ENCODE results near the gene ANAPC7. TPM values are rescaled to one million over a fixed set of nuclear protein-coding genes. Genes with fewer than 3 reads are reported as not detected.

Gene ANAPC7
- total and polyA plus RNA-seq, 2 donors from 2014 or later = 31.3 to 47.8 TPM

DNA sequence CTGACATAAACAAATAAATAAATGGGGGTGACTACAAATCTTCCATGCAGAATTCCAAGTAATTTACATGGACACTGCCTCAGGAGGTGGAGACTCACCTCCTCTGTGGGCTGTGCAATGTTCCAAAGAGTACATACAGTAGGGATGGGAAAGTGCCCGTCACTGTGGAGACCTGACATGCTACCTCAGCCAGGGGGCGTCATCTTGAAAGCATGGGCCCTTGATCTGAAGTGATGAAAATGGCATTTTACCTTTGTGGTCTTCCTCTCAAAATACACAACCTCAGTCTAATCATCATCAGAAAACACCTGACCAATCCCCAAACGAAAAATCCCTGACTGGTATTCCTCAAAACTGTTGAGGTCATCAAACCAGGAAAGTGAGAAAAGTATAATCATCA lies 48.4 kb downstream of the ANAPC7 start:
- Histone ChIP-seq H3K36me3 (ENCODE audit: control insufficient read depth in 2 of 3, insufficient read depth in 3 of 3, low read length in 3 of 3) (peaks cover 0 to 2% (median 0%) of the 10 kb centered on the region in 3 donors), H3K4me1 (ENCODE audit: control insufficient read depth in 2 of 3, insufficient read depth in 2 of 3, low read depth in 1 of 3, low read length in 3 of 3) (no peaks in the 10 kb centered on the region), H3K27me3 (ENCODE audit: control insufficient read depth, insufficient read depth, low read length) (no peaks in the 10 kb centered on the region), H3K9me3 (ENCODE audit: control insufficient read depth in 2 of 3, insufficient read depth in 1 of 3, low read length in 3 of 3) (no peaks in the 10 kb centered on the region), H3K9ac (ENCODE audit: low read length in 3 of 3) (no peak overlapping the region), H3K4me3 (ENCODE audit: low read length in 3 of 3) (no peak overlapping the region), H3K27ac (ENCODE audit: low read depth in 2 of 2, low read length in 2 of 2) (no peak overlapping the region)
- DNase-seq (peak in 1 of 5 donors; percentile 33), FAIRE-seq (no peak)
- TF ChIP-seq CTCF (IDR thresholded peaks at IDR 0.05; ENCODE audit: borderline replicate concordance, extremely low read depth, insufficient read depth) = no peak
- intact Hi-C loops (cut with DNase I) = no loop called here

- no peak for DNase-seq
- Histone ChIP-seq H3K27ac (ENCODE audit: low read depth in 2 of 2, low read length in 2 of 2) (no peak overlapping the region), H3K4me3 (ENCODE audit: low read length in 3 of 3) (no peak overlapping the region), H3K9me3 (ENCODE audit: control insufficient read depth in 2 of 3, insufficient read depth in 1 of 3, low read length in 3 of 3) (no peaks in the 10 kb centered on the region), H3K36me3 (ENCODE audit: control insufficient read depth in 2 of 3, insufficient read depth in 3 of 3, low read length in 3 of 3) (peaks cover 0 to 7% (median 4%) of the 10 kb centered on the region in 3 donors), H3K9ac (ENCODE audit: low read length in 3 of 3) (no peak overlapping the region), H3K27me3 (ENCODE audit: control insufficient read depth, insufficient read depth, low read length) (no peaks in the 10 kb centered on the region), H3K4me1 (ENCODE audit: control insufficient read depth in 2 of 3, insufficient read depth in 2 of 3, low read depth in 1 of 3, low read length in 3 of 3) (no peaks in the 10 kb centered on the region)
- no peak for TF ChIP-seq CTCF (IDR thresholded peaks at IDR 0.05; ENCODE audit: borderline replicate concordance, extremely low read depth, insufficient read depth)
- intact Hi-C loops (cut with DNase I) = no loop called here
- FAIRE-seq = no peak
Measured at GRCh38 chr12:110354172-110354780, 49.2 kb downstream of the ANAPC7 start.

GRCh38 chr12:110353211-110353965 lies 50.1 kb downstream of the ANAPC7 start:
- H3K9me3 ChIP-seq (ENCODE audit: control insufficient read depth in 2 of 3, insufficient read depth in 1 of 3, low read length in 3 of 3) = no peaks in the 10 kb centered on the region
- H3K27me3 ChIP-seq (ENCODE audit: control insufficient read depth, insufficient read depth, low read length) = no peaks in the 10 kb centered on the region
- intact Hi-C loops (cut with DNase I) = no loop called here
- H3K9ac ChIP-seq (ENCODE audit: low read length in 3 of 3) = no peak overlapping the region
- TF ChIP-seq CTCF (IDR thresholded peaks at IDR 0.05; ENCODE audit: borderline replicate concordance, extremely low read depth, insufficient read depth) = no peak
- FAIRE-seq (no peak), DNase-seq (no peak)
- H3K4me1 ChIP-seq (ENCODE audit: control insufficient read depth in 2 of 3, insufficient read depth in 2 of 3, low read depth in 1 of 3, low read length in 3 of 3) = no peaks in the 10 kb centered on the region
- H3K4me3 ChIP-seq (ENCODE audit: low read length in 3 of 3) = no peak overlapping the region
- H3K36me3 ChIP-seq (ENCODE audit: control insufficient read depth in 2 of 3, insufficient read depth in 3 of 3, low read length in 3 of 3) = peaks cover 0 to 16% (median 13%) of the 10 kb centered on the region in 3 donors
- no peak overlapping the region for H3K27ac ChIP-seq (ENCODE audit: low read depth in 2 of 2, low read length in 2 of 2)

All from kidney (tissue), 14 donors.